Loucy (cell line): Measurements from ENCODE around the gene MRPL32.

Source experiments
- H2AFZ ChIP-seq: fragments of 200-600 bp; sonication (generic); 2 replicates; pipeline ENCODE4 v1.6.0; 2016; ENCODE audit warnings: antibody characterized with exemption, mild to moderate bottlenecking, low read length, moderate library complexity
- H3F3A ChIP-seq: fragments of 200-600 bp; 2 replicates; pipeline ENCODE4 v1.6.0; 2016; ENCODE audit warnings: antibody characterized with exemption, low read depth, mild to moderate bottlenecking
- H3K27me3 ChIP-seq: fragments of 200-600 bp; sonication (generic); 2 replicates; pipeline ENCODE4 v1.6.1; 2014; ENCODE audit warnings: low read length, mild to moderate bottlenecking; ENCODE audit not compliant: insufficient read depth, poor library complexity, severe bottlenecking
- H3K36me3 ChIP-seq: fragments of 200-600 bp; sonication (generic); 2 replicates; pipeline ENCODE4 v1.6.1; 2016; ENCODE audit warnings: low read length; ENCODE audit not compliant: insufficient read depth
- H3K4me1 ChIP-seq: fragments of 200-600 bp; sonication (generic); 2 replicates; pipeline ENCODE4 v1.5.1; 2014; ENCODE audit warnings: low read length, mild to moderate bottlenecking; ENCODE audit not compliant: insufficient read depth, poor library complexity, severe bottlenecking
- H3K4me2 ChIP-seq: fragments of 200-600 bp; sonication (generic); 2 replicates; pipeline ENCODE4 v1.6.0; 2014; ENCODE audit warnings: antibody characterized with exemption, low read length, low read depth, mild to moderate bottlenecking; ENCODE audit not compliant: poor library complexity, severe bottlenecking
- H3K4me3 ChIP-seq: fragments of 200-600 bp; sonication (generic); 2 replicates; pipeline ENCODE4 v1.5.1; 2014; ENCODE audit warnings: low read length, mild to moderate bottlenecking, mixed read lengths; ENCODE audit not compliant: poor library complexity, severe bottlenecking
- H3K79me2 ChIP-seq: fragments of 200-600 bp; sonication (generic); 2 replicates; pipeline ENCODE4 v1.6.1; 2014; ENCODE audit warnings: low read length; ENCODE audit not compliant: insufficient read depth
- H3K9ac ChIP-seq: fragments of 200-600 bp; sonication (generic); 2 replicates; pipeline ENCODE4 v1.6.0; 2014; ENCODE audit warnings: mild to moderate bottlenecking, low read depth, low read length, moderate library complexity; ENCODE audit not compliant: poor library complexity, severe bottlenecking
- H3K9me2 ChIP-seq: fragments of 200-600 bp; sonication (generic); replicated peaks from 2 replicates; pipeline ENCODE4 v1.6.1; 2016; ENCODE audit warnings: low read depth, low read length, mixed read lengths
- H3K9me3 ChIP-seq: fragments of 200-600 bp; sonication (generic); 2 replicates; pipeline ENCODE4 v1.6.1; 2014; ENCODE audit warnings: mild to moderate bottlenecking, antibody characterized with exemption, low read length, low read depth; ENCODE audit not compliant: insufficient read depth
- H4K20me1 ChIP-seq: fragments of 200-600 bp; sonication (generic); 2 replicates; pipeline ENCODE4 v1.6.0; 2014; ENCODE audit warnings: antibody characterized with exemption, low read length, mild to moderate bottlenecking; ENCODE audit not compliant: insufficient read depth, poor library complexity, severe bottlenecking
- EZH2phosphoT487 ChIP-seq: fragments of 200-600 bp; IDR thresholded peaks from 2 replicates; pipeline ENCODE4 v1.6.1; 2018; ENCODE audit warnings: antibody characterized with exemption, mild to moderate bottlenecking, moderate library complexity, borderline replicate concordance
- TF ChIP-seq, protein P1 (sequence below): fragments of 200-600 bp; sonication (generic); conservative IDR thresholded peaks from 2 replicates; pipeline ENCODE4 v1.5.1; 2014; ENCODE audit warnings: mild to moderate bottlenecking, antibody characterized with exemption, low read length

MRPL32 gene

GRCh38 chr7:42929449-42929848 is 2.7 kb upstream of the MRPL32 start:
- no peaks in the 10 kb centered on the region for H3K9me3 ChIP-seq
- H3K9ac ChIP-seq, result peak overlapping the region; percentile 93
- H3K4me3 ChIP-seq, result peak overlapping the region; percentile 90
- peaks cover 71% of the 10 kb centered on the region for H3K4me1 ChIP-seq
- H3K36me3 ChIP-seq, result peaks cover 27% of the 10 kb centered on the region
- no peak overlapping the region for H2AFZ ChIP-seq
- H3K9me2 ChIP-seq, result no peaks in the 10 kb centered on the region
- TF ChIP-seq EZH2phosphoT487, result no peak
- TF ChIP-seq, protein P1, sequence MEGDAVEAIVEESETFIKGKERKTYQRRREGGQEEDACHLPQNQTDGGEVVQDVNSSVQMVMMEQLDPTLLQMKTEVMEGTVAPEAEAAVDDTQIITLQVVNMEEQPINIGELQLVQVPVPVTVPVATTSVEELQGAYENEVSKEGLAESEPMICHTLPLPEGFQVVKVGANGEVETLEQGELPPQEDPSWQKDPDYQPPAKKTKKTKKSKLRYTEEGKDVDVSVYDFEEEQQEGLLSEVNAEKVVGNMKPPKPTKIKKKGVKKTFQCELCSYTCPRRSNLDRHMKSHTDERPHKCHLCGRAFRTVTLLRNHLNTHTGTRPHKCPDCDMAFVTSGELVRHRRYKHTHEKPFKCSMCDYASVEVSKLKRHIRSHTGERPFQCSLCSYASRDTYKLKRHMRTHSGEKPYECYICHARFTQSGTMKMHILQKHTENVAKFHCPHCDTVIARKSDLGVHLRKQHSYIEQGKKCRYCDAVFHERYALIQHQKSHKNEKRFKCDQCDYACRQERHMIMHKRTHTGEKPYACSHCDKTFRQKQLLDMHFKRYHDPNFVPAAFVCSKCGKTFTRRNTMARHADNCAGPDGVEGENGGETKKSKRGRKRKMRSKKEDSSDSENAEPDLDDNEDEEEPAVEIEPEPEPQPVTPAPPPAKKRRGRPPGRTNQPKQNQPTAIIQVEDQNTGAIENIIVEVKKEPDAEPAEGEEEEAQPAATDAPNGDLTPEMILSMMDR, result no peak
- H3K79me2 ChIP-seq, result peaks cover 97% of the 10 kb centered on the region
- peak overlapping the region; percentile 100 for H3K4me2 ChIP-seq
- no peaks in the 10 kb centered on the region for H3K27me3 ChIP-seq
- peaks cover 66% of the 10 kb centered on the region for H4K20me1 ChIP-seq
- H3F3A ChIP-seq, result no peaks in the 10 kb centered on the region

- no peak overlapping the region for H2AFZ ChIP-seq
- H4K20me1 ChIP-seq, result peaks cover 68% of the 10 kb centered on the region
- peak overlapping the region; percentile 90 for H3K4me3 ChIP-seq
- no peaks in the 10 kb centered on the region for H3K27me3 ChIP-seq
- no peaks in the 10 kb centered on the region for H3K9me2 ChIP-seq
- H3K36me3 ChIP-seq, result peaks cover 13% of the 10 kb centered on the region
- H3K9me3 ChIP-seq, result no peaks in the 10 kb centered on the region
- TF ChIP-seq EZH2phosphoT487, result no peak
- TF ChIP-seq, protein P1, result no peak
- H3K79me2 ChIP-seq, result peaks cover 97% of the 10 kb centered on the region
- H3F3A ChIP-seq, result no peaks in the 10 kb centered on the region
- H3K4me1 ChIP-seq, result peaks cover 72% of the 10 kb centered on the region
- peak overlapping the region; percentile 100 for H3K4me2 ChIP-seq
- H3K9ac ChIP-seq, result peak overlapping the region; percentile 93
These were observed 1.3 kb upstream of the MRPL32 start for GRCh38 chr7:42930889-42931288.

DNA sequence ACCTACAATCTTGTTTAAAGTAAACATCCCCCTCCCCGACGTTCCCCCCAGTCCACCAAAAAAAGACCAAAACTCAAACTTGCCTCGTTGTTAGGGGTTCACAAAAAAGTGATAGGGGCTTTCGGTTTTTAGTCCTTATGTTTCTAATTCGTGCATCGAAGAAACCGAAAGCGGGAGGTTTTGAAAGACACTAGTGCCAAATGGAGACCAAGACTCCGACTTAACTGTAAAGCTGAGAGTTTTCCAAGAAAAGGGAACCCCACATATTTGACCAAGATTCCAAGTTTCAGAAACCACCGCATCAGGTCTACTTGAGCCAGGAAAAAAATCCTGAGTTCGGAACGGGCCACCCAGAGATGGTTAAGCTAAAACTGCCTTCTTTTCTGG is 736 bp upstream of the MRPL32 start:
- peak overlapping the region; percentile 93 for H3K9ac ChIP-seq
- H3K9me3 ChIP-seq, result no peaks in the 10 kb centered on the region
- H3K36me3 ChIP-seq, result peaks cover 12% of the 10 kb centered on the region; the same call in 1 of the 2 replicates
- H3F3A ChIP-seq, result no peaks in the 10 kb centered on the region
- no peaks in the 10 kb centered on the region for H3K9me2 ChIP-seq
- H3K4me3 ChIP-seq, result peak overlapping the region; percentile 90
- peak overlapping the region; percentile 100 for H3K4me2 ChIP-seq
- peaks cover 65% of the 10 kb centered on the region for H4K20me1 ChIP-seq
- H2AFZ ChIP-seq, result peak overlapping the region; percentile 82
- H3K27me3 ChIP-seq, result no peaks in the 10 kb centered on the region
- peaks cover 95% of the 10 kb centered on the region for H3K79me2 ChIP-seq
- no peak for TF ChIP-seq EZH2phosphoT487
- TF ChIP-seq, protein P1, result no peak
- peaks cover 73% of the 10 kb centered on the region for H3K4me1 ChIP-seq
